ENCODE results near the gene LRRN3.

LRRN3 gene

GRCh38 chr7:111080495-111081105, 10.3 kb upstream of the LRRN3 start:
- no peak for DNase-seq

- no peak for DNase-seq
Measured at GRCh38 chr7:111081546-111082267, 9.2 kb upstream of the LRRN3 start.

- no peak for DNase-seq
Measured at GRCh38 chr7:111082351-111082750, 8.6 kb upstream of the LRRN3 start.

GRCh38 chr7:111083413-111083812, 7.5 kb upstream of the LRRN3 start:
- peak in 1 of 2 experiments; percentile 70 for DNase-seq

- no peak for DNase-seq
Measured at GRCh38 chr7:111085356-111085755, 5.6 kb upstream of the LRRN3 start.

GRCh38 chr7:111086532-111086931, 4.4 kb upstream of the LRRN3 start:
- peak in 1 of 2 experiments; percentile 49 for DNase-seq

- no peak for DNase-seq
Measured at GRCh38 chr7:111088328-111088727, 2.6 kb upstream of the LRRN3 start.

GRCh38 chr7:111089822-111090426, 1.0 kb upstream of the LRRN3 start:
- no peak for DNase-seq

- DNase-seq: no peak
Measured at GRCh38 chr7:111091593-111092358, 849 bp downstream of the LRRN3 start.

- no peak for DNase-seq
Measured at GRCh38 chr7:111092406-111093236, 1.7 kb downstream of the LRRN3 start.

GRCh38 chr7:111093496-111093895, 2.6 kb downstream of the LRRN3 start:
- no peak for DNase-seq

GRCh38 chr7:111094419-111094818, 3.5 kb downstream of the LRRN3 start:
- DNase-seq: no peak

- no peak for DNase-seq
Measured at GRCh38 chr7:111096997-111097396, 6.1 kb downstream of the LRRN3 start.

GRCh38 chr7:111098011-111098925, 7.3 kb downstream of the LRRN3 start:
- DNase-seq: peak; percentile 51 to 60

GRCh38 chr7:111098926-111099250, 8.0 kb downstream of the LRRN3 start:
- no peak for DNase-seq

GRCh38 chr7:111101856-111102646, 11.1 kb downstream of the LRRN3 start:
- no peak for DNase-seq

GRCh38 chr7:111103136-111103535, 12.2 kb downstream of the LRRN3 start:
- no peak for DNase-seq

- no peak for DNase-seq
Measured at GRCh38 chr7:111103678-111104274, 12.8 kb downstream of the LRRN3 start.

- no peak for DNase-seq
Measured at GRCh38 chr7:111104710-111105109, 13.8 kb downstream of the LRRN3 start.

GRCh38 chr7:111105269-111105668, 14.3 kb downstream of the LRRN3 start:
- DNase-seq: no peak

Measured in stimulated activated CD4-positive, alpha-beta T cell treated with anti-CD3 and anti-CD28 coated beads, Interleukin-4, amount 100 ng/mL, for 4 hours (primary cell).